H1 (cell line): ENCODE measurements around the gene TLE2. TPM values are rescaled to one million over a fixed set of nuclear protein-coding genes. Genes with fewer than 3 reads are reported as not detected.

ENCODE experiments used
- CTCF ChIA-PET: fragments of 300-600 bp; sonication (Branson Sonifier 250); formaldehyde crosslinking; loops from one replicate; lab custom pipeline; 2021; ENCODE audit not compliant: partially characterized antibody; lab: Charles Lee
- POLR2A ChIA-PET: fragments of 300-600 bp; sonication (Branson Sonifier 250); formaldehyde crosslinking; loops from one replicate; lab custom pipeline; 2021; ENCODE audit warnings: inconsistent platforms; ENCODE audit not compliant: partially characterized antibody; lab: Charles Lee
- DNase-seq, 2 experiments: peaks; one replicate each; pipeline versions ENCODE4 v3.0.0 to v3.0.0-alpha.2; 2010 to 2022; ENCODE audit warnings: low spot score in 2 of 2, low read depth in 1 of 2, mixed read lengths in 1 of 2
- FAIRE-seq: peaks from 2 replicates; lab custom pipeline; 2011; peaks lifted over from hg19 to GRCh38; lab: Jason Lieb, UNC
- H2AFZ ChIP-seq: 2 replicates; pipeline ENCODE4 v1.8.1; 2012; ENCODE audit warnings: low read length, inconsistent platforms
- H2AK5ac ChIP-seq: 2 replicates; pipeline ENCODE4 v1.6.1; 2013; ENCODE audit warnings: low read depth, low read length
- H2BK120ac ChIP-seq: replicated peaks from 2 replicates; pipeline ENCODE3; 2013; ENCODE audit warnings: low read depth, low read length, inconsistent platforms
- H2BK12ac ChIP-seq: 2 replicates; pipeline ENCODE4 v1.6.1; 2013; ENCODE audit warnings: low read depth, low read length
- H2BK15ac ChIP-seq: 2 replicates; pipeline ENCODE4 v1.6.1; 2013; ENCODE audit warnings: low read length
- H2BK20ac ChIP-seq: 2 replicates; pipeline ENCODE4 v1.6.1; 2013; ENCODE audit warnings: low read length
- H2BK5ac ChIP-seq: 2 replicates; pipeline ENCODE4 v1.6.1; 2013; ENCODE audit warnings: low read depth, low read length
- H3K14ac ChIP-seq: 2 replicates; pipeline ENCODE4 v1.6.1; 2013; ENCODE audit warnings: inconsistent platforms; ENCODE audit not compliant: insufficient read length
- H3K18ac ChIP-seq: 2 replicates; pipeline ENCODE4 v1.6.1; 2013; ENCODE audit warnings: low read length; ENCODE audit errors: extremely low read depth
- H3K23ac ChIP-seq: 2 replicates; pipeline ENCODE4 v1.6.1; 2013; ENCODE audit warnings: inconsistent platforms; ENCODE audit not compliant: insufficient read length
- H3K23me2 ChIP-seq: 2 replicates; pipeline ENCODE4 v1.6.1; 2013; ENCODE audit warnings: low read depth, low read length
- H3K27ac ChIP-seq: 2 replicates; pipeline ENCODE4 v1.6.1; 2011; ENCODE audit warnings: low read depth, low read length, inconsistent platforms
- H3K27me3 ChIP-seq, 4 experiments: replicated peaks in 1 of 4; 1 replicate in 1 of 4; 2 replicates in 3 of 4; pipeline versions ENCODE4 v1.6.1 to v1.8.1; 2011 to 2013; ENCODE audit warnings: low read length in 3 of 4, mild to moderate bottlenecking in 3 of 4, inconsistent platforms in 2 of 4, mixed read lengths in 2 of 4, moderate library complexity in 1 of 4; ENCODE audit not compliant: control insufficient read depth in 3 of 4, insufficient read depth in 3 of 4; ENCODE audit errors: extremely low read depth in 1 of 4
- H3K36me3 ChIP-seq, 4 experiments: 2 replicates each; pipeline versions ENCODE4 v1.6.1 to v1.8.1; 2011 to 2013; ENCODE audit warnings: mild to moderate bottlenecking in 4 of 4, low read length in 3 of 4, moderate library complexity in 2 of 4, control low read depth in 1 of 4, inconsistent platforms in 1 of 4; ENCODE audit not compliant: insufficient read depth in 4 of 4, control insufficient read depth in 2 of 4
- H3K4ac ChIP-seq: replicated peaks from 2 replicates; pipeline ENCODE3; 2013; ENCODE audit warnings: low read length, low read depth, mixed read lengths, inconsistent platforms; ENCODE audit not compliant: insufficient read length
- H3K4me1 ChIP-seq, 4 experiments: replicated peaks in 1 of 4; 1 replicate in 1 of 4; 2 replicates in 3 of 4; pipeline versions ENCODE4 v1.6.1 to v1.8.1; 2011 to 2013; ENCODE audit warnings: low read length in 3 of 4, inconsistent platforms in 2 of 4, mixed read lengths in 1 of 4; ENCODE audit not compliant: insufficient read depth in 4 of 4, control insufficient read depth in 3 of 4
- H3K4me2 ChIP-seq, 2 experiments: 2 replicates each; pipeline versions ENCODE4 v1.6.1 to v1.8.1; 2011 to 2013; ENCODE audit warnings: low read depth in 2 of 2, low read length in 2 of 2, control low read depth in 1 of 2, inconsistent platforms in 1 of 2, mild to moderate bottlenecking in 1 of 2; ENCODE audit not compliant: insufficient read depth in 1 of 2
- H3K4me3 ChIP-seq, 4 experiments: fragments of 200-600, 300-600 bp in 1 of 4; sonication (generic), shearing (Covaris generic), sonication (Bioruptor Twin) in 1 of 4; 2 replicates each; pipeline versions ENCODE4 v1.5.1 to v1.8.1; 2011 to 2016; ENCODE audit warnings: low read length in 4 of 4, low read depth in 3 of 4, control low read depth in 2 of 4, inconsistent platforms in 2 of 4, mild to moderate bottlenecking in 2 of 4, mixed read lengths in 1 of 4, moderate library complexity in 1 of 4; ENCODE audit not compliant: insufficient read depth in 2 of 4; ENCODE audit errors: extremely low read depth in 1 of 4
- H3K56ac ChIP-seq: replicated peaks from 2 replicates; pipeline ENCODE3; 2013; ENCODE audit warnings: low read depth, mild to moderate bottlenecking, mixed read lengths, low read length, inconsistent platforms; ENCODE audit not compliant: insufficient read length
- H3K79me1 ChIP-seq: 2 replicates; pipeline ENCODE4 v1.6.1; 2013; ENCODE audit warnings: low read depth, low read length, control low read depth
- H3K79me2 ChIP-seq, 2 experiments: 2 replicates each; pipeline versions ENCODE4 v1.6.1 to v1.8.1; 2012 to 2013; ENCODE audit warnings: low read length in 2 of 2, mild to moderate bottlenecking in 2 of 2, inconsistent platforms in 1 of 2; ENCODE audit not compliant: insufficient read depth in 2 of 2, control insufficient read depth in 1 of 2
- H3K9ac ChIP-seq, 4 experiments: replicated peaks in 1 of 4; 1 replicate in 1 of 4; 2 replicates in 3 of 4; pipeline versions ENCODE4 v1.6.1 to v1.8.1; 2011 to 2013; ENCODE audit warnings: low read depth in 3 of 4, low read length in 3 of 4, control low read depth in 2 of 4, mild to moderate bottlenecking in 2 of 4, moderate library complexity in 2 of 4, inconsistent platforms in 1 of 4; ENCODE audit errors: extremely low read depth in 1 of 4
- H3K9me3 ChIP-seq, 2 experiments: 2 replicates each; pipeline versions ENCODE4 v1.6.1 to v1.8.1; 2012 to 2013; ENCODE audit warnings: mild to moderate bottlenecking in 2 of 2, moderate library complexity in 2 of 2, control low read depth in 1 of 2, inconsistent platforms in 1 of 2, low read depth in 1 of 2, low read length in 1 of 2, mixed read lengths in 1 of 2; ENCODE audit not compliant: insufficient read depth in 2 of 2
- H4K20me1 ChIP-seq, 2 experiments: replicated peaks in 1 of 2; 2 replicates each; pipeline versions ENCODE3 to v1.8.1; 2011 to 2013; ENCODE audit warnings: inconsistent platforms in 2 of 2, low read length in 2 of 2, mild to moderate bottlenecking in 1 of 2; ENCODE audit not compliant: insufficient read depth in 2 of 2, control insufficient read depth in 1 of 2
- H4K5ac ChIP-seq: 2 replicates; pipeline ENCODE4 v1.6.1; 2013; ENCODE audit warnings: low read length, low read depth, mixed read lengths, inconsistent platforms; ENCODE audit not compliant: insufficient read length
- H4K8ac ChIP-seq: 2 replicates; pipeline ENCODE4 v1.8.0; 2013; ENCODE audit warnings: mild to moderate bottlenecking, moderate library complexity, low read length, inconsistent platforms; ENCODE audit not compliant: insufficient read depth; ENCODE audit errors: extremely low read depth
- H4K91ac ChIP-seq: replicated peaks from 2 replicates; pipeline ENCODE3; 2013; ENCODE audit warnings: low read length, mixed read lengths, inconsistent platforms; ENCODE audit not compliant: insufficient read length
- EZH2 ChIP-seq: fragments of 200-600 bp; sonication (generic); IDR thresholded peaks from 2 replicates; pipeline ENCODE4 v1.7.1; 2012; ENCODE audit warnings: low read depth, mild to moderate bottlenecking, moderate library complexity, low read length, inconsistent platforms; ENCODE audit not compliant: severe bottlenecking
- ZNF274 ChIP-seq: IDR thresholded peaks from 2 replicates; pipeline ENCODE4 v1.7.0; 2012; ENCODE audit warnings: low read length, borderline replicate concordance; ENCODE audit errors: extremely low read depth
- WGBS, 2 experiments: shearing (Covaris generic) in 1 of 2; methylation state at CpG; one replicate each; pipeline versions ENCODE4 v1.1.6 to v1.1.7; 2013 to 2015; ENCODE audit warnings: low lambda C conversion rate in 2 of 2, mixed read lengths in 2 of 2, inconsistent platforms in 1 of 2, low coverage in 1 of 2, missing lambda C conversion rate in 1 of 2; ENCODE audit not compliant: insufficient replicate concordance in 2 of 2, insufficient coverage in 1 of 2, insufficient read length in 1 of 2; ENCODE audit errors: extremely low coverage in 1 of 2, missing lambda C conversion rate in 1 of 2; 5-methylcytosine and 5-hydroxymethylcytosine counted together
- polyA plus RNA-seq, 7 experiments: library from polyadenylated mRNA; depleted of rRNA in 3 of 7; stranded (reverse) in 5 of 7; unstranded in 2 of 7; fragments of >200 nt in 5 of 7; fragments of 200-250 nt in 2 of 7; gene quantifications; 1 replicate in 5 of 7; 2 replicates in 1 of 7; 4 replicates in 1 of 7; pipeline versions ENCODE4 v1.2.1 to v1.2.3, GENCODE V29; 2011 to 2013; ENCODE audit warnings: missing spikeins in 2 of 7, mixed read lengths in 2 of 7
- total RNA-seq: library from RNA; stranded (reverse); fragmentation: NEBNext Ultra II Directional; extraction: Animal tissue kit (Norgen Biotek cat#: 25700); gene quantifications from 2 replicates; pipeline ENCODE4 v1.2.1, GENCODE V29; 2021

The TLE2 gene
- total and polyA plus RNA-seq, 2 of the 8 experiments (the other 6 are each of a cell fraction or from before 2014, with no cell fraction given): 8.0 to 11.5 TPM

GRCh38 chr19:3001235-3001800 is 27.8 kb downstream of the TLE2 start:
- H4K20me1 ChIP-seq: peaks cover 0 to 2% of the 10 kb centered on the region in 2 experiments
- no peak overlapping the region for H3K56ac ChIP-seq
- H2BK15ac ChIP-seq: no peak overlapping the region
- 94% methylated on average over 6 of the region's 6 CpGs; no CpG with 5 or more reads in 1 of the 2 experiments for WGBS, 2 experiments
- H3K18ac ChIP-seq: no peak overlapping the region
- H2BK12ac ChIP-seq: no peak overlapping the region
- no peak overlapping the region for H3K4ac ChIP-seq
- no peak overlapping the region for H3K14ac ChIP-seq
- no peak overlapping the region for H2AK5ac ChIP-seq
- ChIA-PET POLR2A (no interaction called here), CTCF (interaction anchor here (1.2 kb wide), 1 partner anchor 12 kb away, joined by 4 read pairs; no protein-coding TSS in a partner anchor)
- H4K8ac ChIP-seq: no peak overlapping the region
- H2BK20ac ChIP-seq: no peak overlapping the region
- no peak overlapping the region for H3K4me2 ChIP-seq
- DNase-seq (no peak), FAIRE-seq (no peak)
- H2AFZ ChIP-seq: no peak overlapping the region
- no peak overlapping the region for H2BK5ac ChIP-seq
- no peak overlapping the region for H3K23ac ChIP-seq
- no peak overlapping the region for H4K5ac ChIP-seq
- TF ChIP-seq EZH2 (no peak), ZNF274 (no peak)
- no peak overlapping the region for H3K9ac ChIP-seq
- no peaks in the 10 kb centered on the region for H3K79me1 ChIP-seq
- no peaks in the 10 kb centered on the region; a peak in 1 of 8 replicates for H3K36me3 ChIP-seq
- H3K27ac ChIP-seq: no peak overlapping the region
- H3K79me2 ChIP-seq: no peaks in the 10 kb centered on the region
- H3K23me2 ChIP-seq: no peaks in the 10 kb centered on the region
- no peaks in the 10 kb centered on the region for H3K27me3 ChIP-seq
- no peaks in the 10 kb centered on the region for H3K9me3 ChIP-seq
- no peak overlapping the region for H3K4me3 ChIP-seq
- no peak overlapping the region for H2BK120ac ChIP-seq
- peaks cover 0 to 8% (median 2%) of the 10 kb centered on the region in 4 experiments; a peak in 3 of 7 replicates for H3K4me1 ChIP-seq
- no peak overlapping the region for H4K91ac ChIP-seq
